GM18909 (cell line): ENCODE data around the gene EPB41L4A.

ENCODE experiments used
- ATAC-seq: cut with Tn5 transposase; IDR thresholded peaks from one replicate; pipeline ENCODE4 v1.9.1; 2021; ENCODE audit warnings: mild to moderate bottlenecking; ENCODE audit not compliant: unreplicated experiment, poor library complexity

The EPB41L4A gene

GRCh38 chr5:112267231-112267630 lies 151.8 kb downstream of the EPB41L4A start:
- ATAC-seq, result no peak

DNA sequence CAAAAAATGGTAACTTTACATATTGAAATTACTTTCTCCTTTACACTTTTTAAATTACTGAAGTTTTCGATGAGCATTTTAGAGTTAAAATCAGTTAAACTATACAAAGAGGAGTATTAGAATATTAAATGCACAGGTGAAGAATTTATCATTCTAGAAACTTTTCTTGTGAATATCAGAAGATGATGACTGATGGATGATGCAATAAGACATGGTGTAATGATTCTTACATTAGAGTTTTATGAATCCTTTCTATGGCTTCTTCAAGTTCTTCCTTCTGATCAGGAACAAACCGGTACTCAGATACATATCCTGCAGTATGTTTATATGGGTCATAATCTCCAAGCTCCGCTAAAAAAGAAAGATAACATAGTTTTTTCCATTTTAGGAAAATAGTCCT lies 154.4 kb downstream of the EPB41L4A start:
- no peak for ATAC-seq

DNA sequence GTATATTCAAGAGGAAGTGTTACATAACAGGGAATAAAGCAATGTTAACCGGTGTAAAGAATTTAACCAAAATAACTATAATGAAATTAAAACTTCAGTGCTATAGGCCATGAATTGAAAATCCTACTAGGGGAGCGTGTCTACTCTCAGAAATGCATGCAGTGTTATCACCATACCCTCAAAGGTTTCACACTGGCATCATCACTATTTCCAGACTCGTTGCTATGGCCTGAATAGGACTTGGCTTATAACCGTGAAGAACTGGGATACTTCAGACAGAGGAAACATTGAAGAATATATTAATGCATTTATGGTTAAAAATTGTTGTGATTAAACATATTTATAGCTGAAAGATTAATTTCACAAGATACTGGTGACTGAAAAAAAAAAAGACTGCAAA lies 154.9 kb downstream of the EPB41L4A start:
- no peak for ATAC-seq

DNA sequence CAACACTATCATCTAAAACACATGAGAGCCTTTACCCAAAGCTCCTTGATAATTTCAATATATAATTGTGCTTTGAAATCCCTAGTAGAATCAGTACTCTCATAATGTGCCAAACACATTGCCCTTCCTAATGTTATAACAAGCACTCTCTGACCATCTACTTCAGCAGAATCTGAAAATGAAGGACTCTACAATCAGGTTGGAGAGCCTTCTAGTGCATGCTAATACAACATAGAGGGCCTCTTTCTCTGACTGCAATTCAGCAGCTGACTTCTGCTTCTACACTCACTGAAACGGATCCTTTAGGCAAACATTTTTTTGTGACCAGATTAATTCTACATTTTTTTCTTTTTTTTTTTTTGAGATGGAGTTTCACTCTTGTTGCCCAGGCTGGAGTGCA lies 155.6 kb downstream of the EPB41L4A start:
- ATAC-seq, result no peak

GRCh38 chr5:112258571-112258970 lies 160.5 kb downstream of the EPB41L4A start:
- no peak for ATAC-seq

DNA sequence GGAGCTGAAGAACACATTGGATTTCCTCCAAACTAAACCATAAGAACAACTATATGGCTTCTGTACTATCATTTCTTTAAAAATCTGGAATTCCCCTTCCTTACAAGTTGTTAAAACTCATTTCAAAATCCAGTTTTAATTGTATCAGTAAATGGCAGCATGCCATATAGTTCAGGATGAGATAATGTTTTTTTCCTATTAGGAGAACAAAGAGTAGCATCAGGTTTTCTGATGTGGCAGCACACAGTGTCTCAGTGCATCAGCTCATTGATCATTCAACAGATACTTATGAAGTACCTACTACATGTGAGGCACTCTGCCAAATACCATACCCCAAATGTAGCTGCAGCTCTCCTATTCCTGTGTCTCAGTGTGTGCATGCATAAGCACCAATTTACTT lies 161.1 kb downstream of the EPB41L4A start:
- ATAC-seq, result no peak

DNA sequence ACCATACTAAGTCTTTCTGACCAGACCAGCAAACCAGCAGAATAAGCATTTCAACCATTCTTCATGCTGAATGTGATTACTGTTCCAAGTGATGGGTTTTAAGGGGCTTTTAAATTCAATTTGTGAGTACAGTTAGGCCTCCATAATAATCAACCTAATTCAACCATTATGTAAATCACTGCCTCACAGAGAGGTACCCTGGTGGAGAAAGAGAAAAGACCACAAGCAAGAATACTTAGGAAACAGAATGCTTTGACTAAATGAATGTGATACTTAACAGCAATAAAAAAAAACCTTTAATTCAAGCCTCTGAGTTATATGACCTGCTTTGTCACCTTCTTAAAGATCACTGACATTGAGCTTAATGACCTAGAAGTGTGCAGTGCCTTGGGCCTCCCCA lies 162.1 kb downstream of the EPB41L4A start:
- ATAC-seq, result no peak

DNA sequence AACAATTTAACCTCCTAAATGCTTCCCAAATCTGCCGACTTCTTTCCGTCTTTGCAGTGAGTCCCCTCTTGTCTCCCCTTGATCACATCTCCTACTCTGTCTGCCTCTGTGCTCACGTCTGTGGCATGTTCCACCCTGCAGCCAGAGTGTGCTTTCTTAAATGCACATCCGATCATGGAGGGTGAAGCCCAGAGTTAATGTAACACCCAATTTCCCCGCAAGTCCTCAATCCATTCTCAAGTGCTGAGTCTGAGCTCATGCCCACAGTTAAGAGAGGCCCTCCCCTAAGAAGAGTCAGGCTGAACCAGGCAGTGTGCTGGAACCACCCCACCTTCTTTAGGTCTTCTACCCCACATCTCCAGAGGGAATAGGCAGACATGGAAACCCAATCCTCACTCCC lies 164.8 kb downstream of the EPB41L4A start:
- ATAC-seq, result no peak

GRCh38 chr5:112253478-112254250 lies 165.4 kb downstream of the EPB41L4A start:
- ATAC-seq, result no peak

- no peak for ATAC-seq
Observed at GRCh38 chr5:112250551-112250950, 168.5 kb downstream of the EPB41L4A start.

DNA sequence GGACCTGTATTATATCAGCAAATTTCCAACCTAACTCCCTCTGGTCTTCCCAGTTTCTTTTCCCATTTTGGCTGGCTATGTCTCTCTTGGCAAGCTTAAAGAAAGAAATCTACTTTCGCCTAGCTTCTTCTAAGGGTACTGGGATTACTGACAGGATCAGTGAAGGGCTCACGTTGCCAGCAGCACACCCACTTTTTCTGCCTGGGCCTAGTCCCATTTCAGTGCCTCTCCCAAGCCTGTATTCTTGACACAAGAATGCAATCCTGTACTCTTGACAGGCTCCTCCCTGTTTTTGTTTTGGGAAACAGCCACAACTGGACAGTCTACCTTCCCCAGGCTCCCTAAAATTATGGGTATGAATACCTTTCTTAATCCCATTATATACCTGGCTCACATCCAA lies 170.5 kb downstream of the EPB41L4A start:
- ATAC-seq, result no peak

- ATAC-seq, result no peak
Observed at GRCh38 chr5:112247960-112248359, 171.1 kb downstream of the EPB41L4A start.

- no peak for ATAC-seq
Observed at GRCh38 chr5:112245656-112246055, 173.4 kb downstream of the EPB41L4A start.

- ATAC-seq, result no peak
Observed at GRCh38 chr5:112239996-112240395, 179.1 kb downstream of the EPB41L4A start.

DNA sequence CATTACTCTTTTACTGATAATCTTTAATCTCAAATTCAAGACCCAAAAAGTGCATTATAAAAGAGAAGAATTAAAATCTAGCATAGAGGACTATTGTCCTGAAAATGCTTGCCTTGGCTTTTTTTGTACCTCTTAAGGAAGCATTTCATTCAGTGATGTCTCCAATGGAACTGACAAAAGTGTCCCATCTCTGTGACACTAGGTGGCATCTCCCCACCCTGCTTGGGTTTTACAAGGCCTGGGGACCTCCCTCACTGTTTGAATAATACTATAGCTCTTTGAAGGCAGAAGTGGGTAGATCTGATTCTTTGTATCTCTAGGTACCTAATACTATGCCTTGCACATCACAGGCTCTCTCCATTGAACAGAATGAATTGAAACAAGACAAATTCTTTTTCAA lies 180.6 kb downstream of the EPB41L4A start:
- no peak for ATAC-seq

GRCh38 chr5:112237456-112237855 lies 181.6 kb downstream of the EPB41L4A start:
- ATAC-seq, result no peak

GRCh38 chr5:112234000-112234399 lies 185.1 kb downstream of the EPB41L4A start:
- ATAC-seq, result no peak

GRCh38 chr5:112232667-112233066 lies 186.4 kb downstream of the EPB41L4A start:
- no peak for ATAC-seq

GRCh38 chr5:112230606-112231005 lies 188.5 kb downstream of the EPB41L4A start:
- no peak for ATAC-seq

DNA sequence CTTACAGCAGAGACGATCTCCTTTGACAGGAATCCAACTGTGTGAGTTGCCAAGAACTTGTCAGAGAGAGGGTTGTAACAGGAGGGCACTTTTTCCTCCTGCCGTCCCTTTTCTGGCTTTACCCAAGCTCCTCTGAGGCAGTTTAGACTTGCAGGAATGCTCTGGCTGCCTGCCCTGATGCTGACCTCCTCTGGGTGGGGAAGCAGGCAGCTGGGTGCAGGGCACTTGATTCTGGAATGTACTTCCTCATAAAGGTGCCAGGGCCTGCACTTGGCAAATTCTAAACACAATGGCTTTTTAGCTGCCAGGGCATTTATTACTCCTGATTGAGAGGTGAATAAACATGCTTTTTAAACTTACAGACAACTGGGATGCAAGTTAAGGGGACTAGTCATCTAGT lies 190.4 kb downstream of the EPB41L4A start:
- ATAC-seq, result no peak

GRCh38 chr5:112227911-112228631 lies 191.0 kb downstream of the EPB41L4A start:
- no peak for ATAC-seq

GRCh38 chr5:112226215-112226614 lies 192.9 kb downstream of the EPB41L4A start:
- no peak for ATAC-seq
